GM12864 (cell line): ENCODE data around the gene SNUPN.

Source experiments
- DNase-seq: peaks from one replicate; pipeline ENCODE4 v3.0.0-alpha.2; 2011; ENCODE audit warnings: low read depth
- H3K4me3 ChIP-seq: 2 replicates; pipeline ENCODE4 v1.5.1; 2011; ENCODE audit warnings: mild to moderate bottlenecking, low read depth, low read length, control low read depth
- TF ChIP-seq, protein P1 (sequence below): IDR thresholded peaks from 2 replicates; pipeline ENCODE4 v1.5.1; 2011; ENCODE audit warnings: low read depth, mild to moderate bottlenecking, moderate library complexity, low read length, control low read depth, inconsistent platforms; ENCODE audit errors: missing control alignments

Gene SNUPN

DNA sequence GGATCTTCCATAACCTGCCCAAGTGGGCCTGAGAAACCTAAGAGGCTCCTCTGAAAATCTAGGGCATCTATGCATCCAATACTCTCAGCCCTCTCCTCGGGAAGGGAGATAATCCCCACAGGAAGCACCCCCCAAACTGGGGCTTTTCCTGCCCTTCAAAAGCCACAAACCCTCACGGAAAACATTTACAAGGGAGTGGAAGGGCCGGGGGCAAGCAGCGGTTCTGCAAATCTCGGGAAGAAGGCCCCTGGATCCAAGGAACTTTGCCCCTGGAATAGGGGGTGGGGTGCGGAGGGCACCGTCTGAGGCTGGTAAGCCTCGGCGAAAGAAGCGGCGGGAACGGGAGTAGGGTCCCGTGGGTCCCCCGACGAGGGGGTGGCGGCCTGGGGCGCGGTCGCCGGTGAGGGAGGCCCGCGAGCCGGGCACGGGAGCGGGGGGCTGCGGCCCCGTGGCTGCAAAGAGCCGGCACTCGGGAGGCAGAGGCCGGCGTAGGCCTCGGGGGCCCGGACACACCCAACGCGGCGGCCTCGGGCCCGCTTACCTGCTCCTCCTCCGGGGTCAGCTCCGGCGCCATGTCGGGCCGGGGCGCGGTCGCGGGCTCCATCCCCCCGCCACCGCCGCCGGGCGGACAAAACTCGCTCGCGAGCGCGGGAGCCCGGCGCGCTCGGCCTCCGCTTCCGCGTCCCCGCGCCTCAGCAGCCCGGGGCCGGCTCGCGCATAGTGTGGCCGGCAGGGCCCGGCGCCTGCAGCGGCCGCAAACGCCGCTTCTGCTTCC lies 47.2 kb downstream of the SNUPN start:
- TF ChIP-seq, protein P1, sequence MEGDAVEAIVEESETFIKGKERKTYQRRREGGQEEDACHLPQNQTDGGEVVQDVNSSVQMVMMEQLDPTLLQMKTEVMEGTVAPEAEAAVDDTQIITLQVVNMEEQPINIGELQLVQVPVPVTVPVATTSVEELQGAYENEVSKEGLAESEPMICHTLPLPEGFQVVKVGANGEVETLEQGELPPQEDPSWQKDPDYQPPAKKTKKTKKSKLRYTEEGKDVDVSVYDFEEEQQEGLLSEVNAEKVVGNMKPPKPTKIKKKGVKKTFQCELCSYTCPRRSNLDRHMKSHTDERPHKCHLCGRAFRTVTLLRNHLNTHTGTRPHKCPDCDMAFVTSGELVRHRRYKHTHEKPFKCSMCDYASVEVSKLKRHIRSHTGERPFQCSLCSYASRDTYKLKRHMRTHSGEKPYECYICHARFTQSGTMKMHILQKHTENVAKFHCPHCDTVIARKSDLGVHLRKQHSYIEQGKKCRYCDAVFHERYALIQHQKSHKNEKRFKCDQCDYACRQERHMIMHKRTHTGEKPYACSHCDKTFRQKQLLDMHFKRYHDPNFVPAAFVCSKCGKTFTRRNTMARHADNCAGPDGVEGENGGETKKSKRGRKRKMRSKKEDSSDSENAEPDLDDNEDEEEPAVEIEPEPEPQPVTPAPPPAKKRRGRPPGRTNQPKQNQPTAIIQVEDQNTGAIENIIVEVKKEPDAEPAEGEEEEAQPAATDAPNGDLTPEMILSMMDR: no peak
- no peak for DNase-seq
- H3K4me3 ChIP-seq: peak overlapping the region; percentile 93

DNA sequence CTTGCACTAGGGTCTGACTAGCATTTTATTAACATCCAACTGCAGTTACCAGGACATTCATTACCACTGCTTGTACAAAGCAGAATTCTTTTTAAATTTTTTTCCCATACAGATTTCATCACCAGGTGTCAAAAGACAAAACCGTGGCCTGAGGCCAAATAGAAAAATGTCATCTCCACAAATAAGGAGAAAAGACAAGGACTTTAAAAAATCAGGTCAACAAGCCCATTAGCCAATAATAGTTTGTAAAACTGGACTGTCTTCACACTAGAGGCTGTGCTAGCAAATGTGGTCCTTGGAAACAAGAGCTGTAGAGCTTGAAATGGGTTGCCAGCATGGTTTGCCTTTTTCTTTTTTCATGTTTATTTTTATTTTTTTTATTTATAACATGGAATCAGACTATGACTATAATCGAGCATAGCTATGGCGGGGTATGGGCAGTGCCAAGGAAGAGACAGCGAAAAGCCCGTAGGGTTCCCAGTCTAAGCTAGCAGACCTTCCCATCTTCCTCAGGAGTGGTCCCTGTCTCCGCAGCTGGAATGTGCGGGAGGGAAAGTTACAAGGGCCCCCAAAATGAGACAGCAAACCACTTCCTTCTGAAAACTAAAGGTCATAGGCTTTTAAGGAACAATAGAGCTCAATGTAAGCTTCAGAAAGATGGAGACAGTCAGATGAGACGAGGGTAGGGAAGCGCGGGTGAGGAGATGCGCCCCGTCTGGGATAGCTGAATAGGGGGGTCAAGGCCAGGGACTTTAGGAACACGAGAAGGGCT lies 47.9 kb downstream of the SNUPN start:
- H3K4me3 ChIP-seq: peak overlapping the region; percentile 93
- no peak for DNase-seq
- TF ChIP-seq, protein P1: no peak

GRCh38 chr15:75573648-75574384 lies 51.7 kb downstream of the SNUPN start:
- TF ChIP-seq, protein P1: no peak
- no peak for DNase-seq
- H3K4me3 ChIP-seq: no peak overlapping the region

DNA sequence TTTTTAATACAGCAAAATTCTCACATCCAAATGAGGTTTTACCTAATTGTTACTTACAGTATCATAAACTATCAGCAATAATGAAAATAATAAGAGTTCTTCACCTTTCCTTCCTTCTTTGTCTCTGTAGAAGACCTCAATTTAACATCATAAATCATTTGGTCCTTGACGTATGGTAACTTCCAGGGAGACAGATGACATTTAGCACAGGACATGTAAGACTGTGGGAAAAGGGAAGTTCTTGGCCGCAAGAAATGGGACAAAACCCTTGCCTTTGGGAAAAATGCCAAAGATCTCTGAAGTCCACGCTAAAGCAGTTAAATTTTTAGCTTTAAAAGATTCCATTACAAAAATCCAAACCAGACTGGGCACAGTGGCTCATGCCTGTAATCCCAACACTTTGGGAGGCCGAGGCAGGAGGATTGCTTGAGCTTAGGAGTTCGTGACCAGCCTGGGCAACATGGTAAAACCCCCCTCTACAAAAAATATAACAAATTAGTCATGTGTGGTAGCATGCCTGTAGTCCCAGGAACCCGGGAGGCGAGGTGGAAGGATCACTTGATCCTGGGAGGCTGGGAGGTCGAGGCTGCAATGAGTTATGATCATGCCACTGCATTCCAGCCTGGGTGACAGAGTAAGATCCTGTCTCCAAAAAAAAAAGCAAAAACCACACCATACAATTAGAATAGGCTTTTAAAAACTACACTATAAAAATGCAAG lies 55.2 kb downstream of the SNUPN start:
- H3K4me3 ChIP-seq: no peak overlapping the region
- DNase-seq: no peak
- TF ChIP-seq, protein P1: no peak

DNA sequence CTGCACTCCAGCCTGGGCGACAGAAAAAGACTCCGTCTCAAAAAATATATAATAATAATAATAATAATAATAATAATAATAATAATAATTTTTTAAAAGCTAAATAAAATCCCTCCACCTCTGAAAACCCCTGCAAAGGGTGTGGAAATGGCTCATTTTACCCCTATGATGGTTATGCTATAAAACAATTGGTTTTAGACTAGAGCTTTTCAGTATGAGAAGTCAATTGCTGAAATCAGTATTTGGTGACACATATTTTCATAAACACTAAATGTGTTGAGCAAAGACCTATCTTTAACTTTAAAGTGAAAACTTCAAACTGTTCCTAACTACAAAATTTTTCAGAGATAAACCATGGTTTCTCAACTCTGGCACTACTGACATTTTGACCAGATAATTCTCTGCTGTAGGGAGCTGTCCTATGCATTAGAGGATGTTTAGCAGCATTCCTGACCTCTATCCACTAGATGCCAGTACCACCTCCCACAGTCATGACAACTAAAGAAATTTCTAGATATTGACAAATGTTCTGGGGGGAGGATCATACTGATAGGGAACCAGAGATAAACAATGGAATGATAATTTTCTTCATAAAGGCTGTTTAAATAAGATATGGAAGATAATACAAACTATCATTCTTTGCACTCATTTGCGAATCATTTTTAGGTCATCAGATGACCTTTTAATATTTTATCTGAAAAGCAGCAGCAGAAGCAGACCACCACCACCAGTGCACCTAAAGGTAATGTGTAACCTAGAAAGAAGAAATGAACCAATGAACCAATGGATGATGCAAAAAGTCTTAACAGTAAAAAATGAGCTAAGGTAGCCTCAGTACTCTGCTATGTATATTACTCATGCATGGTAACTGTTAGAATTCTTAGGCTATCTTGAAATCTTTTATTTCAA lies 60.2 kb downstream of the SNUPN start:
- DNase-seq: no peak
- TF ChIP-seq, protein P1: no peak
- no peak overlapping the region for H3K4me3 ChIP-seq
